Mesenchymal stem cell (in vitro differentiated cells and primary cell): ENCODE data around the gene TYRP1.

Experiments used
- DNase-seq: peaks from one replicate; pipeline ENCODE4 v3.0.0-alpha.2; 2013
- H2AFZ ChIP-seq: one replicate; pipeline ENCODE4 v1.6.1; 2013; ENCODE audit warnings: low read depth, mild to moderate bottlenecking, control low read depth, inconsistent platforms, low read length, moderate library complexity
- H2AK5ac ChIP-seq: 2 replicates; pipeline ENCODE4 v1.6.1; 2013; ENCODE audit warnings: low read length, moderate library complexity, mild to moderate bottlenecking, inconsistent platforms; ENCODE audit not compliant: severe bottlenecking
- H2BK120ac ChIP-seq: one replicate; pipeline ENCODE4 v1.6.1; 2013; ENCODE audit warnings: low read depth, mild to moderate bottlenecking, inconsistent platforms, low read length, moderate library complexity
- H2BK12ac ChIP-seq, 2 experiments: one replicate each; pipeline ENCODE4 v1.6.1; 2013; ENCODE audit warnings: inconsistent platforms in 2 of 2, low read length in 2 of 2, mild to moderate bottlenecking in 2 of 2, moderate library complexity in 2 of 2, control low read depth in 1 of 2
- H2BK15ac ChIP-seq: one replicate; pipeline ENCODE4 v1.6.1; 2013; ENCODE audit warnings: mild to moderate bottlenecking, low read depth, inconsistent platforms; ENCODE audit not compliant: poor library complexity, severe bottlenecking
- H2BK5ac ChIP-seq: 2 replicates; pipeline ENCODE4 v1.6.1; 2013; ENCODE audit warnings: low read depth, mild to moderate bottlenecking, low read length, control low read depth, inconsistent platforms; ENCODE audit not compliant: poor library complexity, severe bottlenecking
- H3K14ac ChIP-seq, 2 experiments: one replicate each; pipeline ENCODE4 v1.6.1; 2013; ENCODE audit warnings: inconsistent platforms in 2 of 2, low read length in 2 of 2, control low read depth in 1 of 2, mild to moderate bottlenecking in 1 of 2, moderate library complexity in 1 of 2
- H3K18ac ChIP-seq, 2 experiments: one replicate each; pipeline ENCODE4 v1.6.1; 2013; ENCODE audit warnings: inconsistent platforms in 2 of 2, low read length in 2 of 2, control low read depth in 1 of 2, low read depth in 1 of 2, mild to moderate bottlenecking in 1 of 2
- H3K23ac ChIP-seq, 2 experiments: one replicate each; pipeline ENCODE4 v1.6.1; 2013; ENCODE audit warnings: inconsistent platforms in 2 of 2, low read length in 2 of 2, mild to moderate bottlenecking in 2 of 2, moderate library complexity in 2 of 2, control low read depth in 1 of 2
- H3K27ac ChIP-seq: 2 replicates; pipeline ENCODE4 v1.5.1; 2013; ENCODE audit warnings: mild to moderate bottlenecking, moderate library complexity, low read length, control low read depth, inconsistent platforms; ENCODE audit not compliant: poor library complexity, severe bottlenecking
- H3K27me3 ChIP-seq, 2 experiments: 2 replicates each; pipeline versions ENCODE4 v1.6.1 to v1.7.0; 2013; ENCODE audit warnings: low read length in 2 of 2, mild to moderate bottlenecking in 2 of 2, moderate library complexity in 2 of 2, control low read depth in 1 of 2, inconsistent platforms in 1 of 2; ENCODE audit not compliant: control insufficient read depth in 1 of 2, insufficient read depth in 1 of 2
- H3K36me3 ChIP-seq, 2 experiments: 2 replicates each; pipeline versions ENCODE4 v1.6.1 to v1.7.0; 2013; ENCODE audit warnings: low read length in 2 of 2, control low read depth in 1 of 2, inconsistent platforms in 1 of 2, low read depth in 1 of 2, mild to moderate bottlenecking in 1 of 2; ENCODE audit not compliant: insufficient read depth in 2 of 2, control insufficient read depth in 1 of 2
- H3K4ac ChIP-seq, 2 experiments: one replicate each; pipeline ENCODE4 v1.6.1; 2013; ENCODE audit warnings: inconsistent platforms in 2 of 2, low read length in 2 of 2, mild to moderate bottlenecking in 2 of 2, moderate library complexity in 2 of 2, control low read depth in 1 of 2, low read depth in 1 of 2
- H3K4me1 ChIP-seq: 2 replicates; pipeline ENCODE4 v1.6.1; 2013; ENCODE audit warnings: low read depth, low read length, control low read depth; ENCODE audit not compliant: control insufficient read depth, insufficient read depth
- H3K4me2 ChIP-seq: 2 replicates; pipeline ENCODE4 v1.6.1; 2013; ENCODE audit warnings: low read length, mild to moderate bottlenecking, inconsistent platforms; ENCODE audit not compliant: poor library complexity, severe bottlenecking
- H3K4me3 ChIP-seq, 2 experiments: 2 replicates each; pipeline versions ENCODE4 v1.5.1 to v1.7.0; 2013; ENCODE audit warnings: low read length in 2 of 2, mild to moderate bottlenecking in 2 of 2, control low read depth in 1 of 2, low read depth in 1 of 2; ENCODE audit not compliant: insufficient read depth in 1 of 2
- H3K79me1 ChIP-seq: replicated peaks from 2 replicates; pipeline ENCODE4 v1.6.1; 2013; ENCODE audit warnings: mild to moderate bottlenecking, control low read depth, low read length, inconsistent platforms; ENCODE audit not compliant: poor library complexity, severe bottlenecking
- H3K9ac ChIP-seq: 2 replicates; pipeline ENCODE4 v1.7.0; 2013; ENCODE audit warnings: mild to moderate bottlenecking, low read length, moderate library complexity
- H3K9me3 ChIP-seq: 2 replicates; pipeline ENCODE4 v1.7.0; 2013; ENCODE audit warnings: mild to moderate bottlenecking, low read length; ENCODE audit not compliant: control insufficient read depth
- H4K8ac ChIP-seq: one replicate; pipeline ENCODE4 v1.6.1; 2013; ENCODE audit warnings: inconsistent platforms, mild to moderate bottlenecking, low read length, moderate library complexity
- H4K91ac ChIP-seq: one replicate; pipeline ENCODE4 v1.6.1; 2013; ENCODE audit warnings: mild to moderate bottlenecking, low read length, inconsistent platforms
- WGBS: methylation state at CpG from one replicate; pipeline ENCODE4 v1.1.7; 2013; ENCODE audit warnings: mixed read lengths; 5-methylcytosine and 5-hydroxymethylcytosine counted together

TYRP1 gene

GRCh38 chr9:12698266-12698665 is 5.1 kb downstream of the TYRP1 start:
- H2BK12ac ChIP-seq, result no peak overlapping the region
- H3K14ac ChIP-seq, result no peak overlapping the region
- peak overlapping the region; percentile 34 for H2BK120ac ChIP-seq
- H3K27ac ChIP-seq, result no peak overlapping the region
- H4K91ac ChIP-seq, result no peak overlapping the region
- H3K4me3 ChIP-seq, result no peak overlapping the region
- H3K18ac ChIP-seq, result no peak overlapping the region
- H2BK5ac ChIP-seq, result no peak overlapping the region
- peaks cover 0 to 13% of the 10 kb centered on the region in 2 experiments for H3K27me3 ChIP-seq
- peak; percentile 95 for DNase-seq
- H3K36me3 ChIP-seq, result no peaks in the 10 kb centered on the region
- no peak overlapping the region for H3K23ac ChIP-seq
- H2AFZ ChIP-seq, result no peak overlapping the region
- H3K9ac ChIP-seq, result no peak overlapping the region
- H2AK5ac ChIP-seq, result no peak overlapping the region
- H4K8ac ChIP-seq, result no peak overlapping the region
- H3K4me1 ChIP-seq, result no peaks in the 10 kb centered on the region
- no peaks in the 10 kb centered on the region for H3K79me1 ChIP-seq
- 6% methylated on average over 3 of the region's 4 CpGs for WGBS
- no peak overlapping the region for H2BK15ac ChIP-seq
- H3K9me3 ChIP-seq, result no peaks in the 10 kb centered on the region
- H3K4ac ChIP-seq, result no peak overlapping the region
- no peak overlapping the region for H3K4me2 ChIP-seq

- Histone ChIP-seq H2AFZ (no peak overlapping the region), H3K27me3 (peaks cover 0 to 13% of the 10 kb centered on the region in 2 experiments), H3K4ac (no peak overlapping the region), H3K9me3 (no peaks in the 10 kb centered on the region), H4K8ac (no peak overlapping the region), H3K4me2 (no peak overlapping the region), H2BK15ac (no peak overlapping the region), H2AK5ac (no peak overlapping the region), H4K91ac (no peak overlapping the region), H2BK12ac (peak overlapping the region in 1 of 2 experiments; percentile 8), H3K14ac (no peak overlapping the region), H2BK120ac (no peak overlapping the region), H2BK5ac (no peak overlapping the region), H3K36me3 (no peaks in the 10 kb centered on the region), H3K9ac (no peak overlapping the region), H3K79me1 (no peaks in the 10 kb centered on the region), H3K18ac (peak overlapping the region; percentile 10 to 41), H3K27ac (no peak overlapping the region), H3K23ac (no peak overlapping the region), H3K4me1 (no peaks in the 10 kb centered on the region), H3K4me3 (no peak overlapping the region)
- DNase-seq, result peak; percentile 61
- WGBS, result 67% methylated on average over 1 of the region's 1 CpG
These were observed 5.8 kb downstream of the TYRP1 start for GRCh38 chr9:12698986-12699385.

GRCh38 chr9:12699529-12699928 is 6.3 kb downstream of the TYRP1 start:
- Histone ChIP-seq H3K9me3 (no peaks in the 10 kb centered on the region), H2BK15ac (no peak overlapping the region), H3K9ac (no peak overlapping the region), H3K27me3 (peaks cover 0 to 13% of the 10 kb centered on the region in 2 experiments), H3K4me3 (no peak overlapping the region), H3K27ac (no peak overlapping the region), H3K14ac (no peak overlapping the region), H2BK12ac (no peak overlapping the region), H3K36me3 (no peaks in the 10 kb centered on the region), H3K4ac (no peak overlapping the region), H4K8ac (no peak overlapping the region), H2BK5ac (no peak overlapping the region), H3K18ac (no peak overlapping the region), H3K4me1 (no peaks in the 10 kb centered on the region), H2AFZ (no peak overlapping the region), H4K91ac (no peak overlapping the region), H2BK120ac (no peak overlapping the region), H3K79me1 (no peaks in the 10 kb centered on the region), H3K4me2 (no peak overlapping the region), H2AK5ac (no peak overlapping the region), H3K23ac (no peak overlapping the region)
- DNase-seq, result peak; percentile 52

GRCh38 chr9:12701126-12701525 is 7.9 kb downstream of the TYRP1 start:
- Histone ChIP-seq H3K9me3 (no peaks in the 10 kb centered on the region), H3K18ac (peak overlapping the region in 1 of 2 experiments; percentile 21), H3K4me2 (no peak overlapping the region), H3K27ac (no peak overlapping the region), H2BK12ac (no peak overlapping the region), H2AFZ (no peak overlapping the region), H4K91ac (no peak overlapping the region), H3K4me1 (no peaks in the 10 kb centered on the region), H4K8ac (no peak overlapping the region), H3K23ac (no peak overlapping the region), H3K36me3 (no peaks in the 10 kb centered on the region), H3K9ac (no peak overlapping the region), H3K4me3 (no peak overlapping the region), H3K27me3 (peaks cover 0 to under 1% of the 10 kb centered on the region in 2 experiments), H2AK5ac (no peak overlapping the region), H3K14ac (no peak overlapping the region), H2BK15ac (no peak overlapping the region), H3K79me1 (no peaks in the 10 kb centered on the region), H2BK5ac (no peak overlapping the region), H2BK120ac (no peak overlapping the region), H3K4ac (no peak overlapping the region)
- DNase-seq, result no peak
